ENCODE results near the gene USP3.

Gene USP3

GRCh38 chr15:63497642-63498467 is 6.5 kb upstream of the USP3 start:
- DNase-seq (ENCODE audit: low read depth in 2 of 2) = no peak

DNA sequence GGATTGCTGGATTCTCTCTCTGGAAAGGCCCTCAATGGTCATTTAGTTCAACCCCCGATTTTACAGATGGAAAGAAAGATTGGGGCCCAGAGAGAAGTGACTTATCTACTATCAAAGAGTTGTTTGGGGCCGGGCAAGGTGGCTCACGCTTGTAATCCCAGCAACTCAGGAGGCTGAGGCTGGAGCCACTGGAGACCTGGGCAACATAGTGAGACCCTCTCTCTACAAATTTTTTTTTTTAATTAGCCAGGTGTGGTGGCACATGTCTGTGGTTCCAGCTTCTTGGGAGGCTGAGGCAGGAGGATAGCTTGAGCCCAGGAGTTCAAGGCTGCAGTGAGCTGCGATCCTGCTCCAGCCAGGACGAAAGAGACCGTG is 5.2 kb upstream of the USP3 start:
- DNase-seq (ENCODE audit: low read depth in 2 of 2) = no peak

GRCh38 chr15:63499611-63500010 is 4.8 kb upstream of the USP3 start:
- DNase-seq (ENCODE audit: low read depth in 2 of 2) = no peak

GRCh38 chr15:63500265-63501250 is 3.8 kb upstream of the USP3 start:
- no peak for DNase-seq (ENCODE audit: low read depth in 2 of 2)

- DNase-seq (ENCODE audit: low read depth in 2 of 2) = no peak
These were observed 2.9 kb upstream of the USP3 start for GRCh38 chr15:63501256-63502089.

DNA sequence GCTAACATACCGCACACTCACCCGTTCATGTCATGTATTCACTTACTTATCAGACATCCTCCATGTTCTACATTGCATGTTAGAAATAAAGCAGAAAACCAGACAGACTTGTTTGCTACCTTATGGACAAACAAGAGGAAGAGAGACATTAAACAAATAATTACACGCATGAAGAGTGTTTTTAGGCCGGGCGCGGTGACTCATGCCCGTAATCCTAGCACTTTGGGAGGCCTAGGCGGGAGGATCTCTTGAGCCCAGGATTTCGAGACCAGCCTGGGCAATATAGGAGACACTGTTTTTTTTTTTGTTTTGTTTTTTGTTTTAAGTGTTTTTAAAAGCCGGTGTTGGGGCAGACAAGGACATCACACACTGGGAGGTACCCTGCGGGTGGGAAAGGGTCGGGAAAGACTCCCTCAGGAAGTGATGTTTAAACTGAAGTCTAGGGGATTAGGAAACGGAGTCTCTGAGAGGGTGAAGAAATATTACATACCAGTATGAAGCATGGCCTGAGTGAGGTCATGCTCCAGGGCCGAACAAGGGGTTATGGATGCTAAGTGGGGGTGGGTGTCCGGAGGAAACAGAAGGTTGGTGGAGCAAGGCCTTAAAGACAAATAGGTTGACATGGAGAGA is 2.1 kb upstream of the USP3 start:
- no peak for DNase-seq (ENCODE audit: low read depth in 2 of 2)

DNA sequence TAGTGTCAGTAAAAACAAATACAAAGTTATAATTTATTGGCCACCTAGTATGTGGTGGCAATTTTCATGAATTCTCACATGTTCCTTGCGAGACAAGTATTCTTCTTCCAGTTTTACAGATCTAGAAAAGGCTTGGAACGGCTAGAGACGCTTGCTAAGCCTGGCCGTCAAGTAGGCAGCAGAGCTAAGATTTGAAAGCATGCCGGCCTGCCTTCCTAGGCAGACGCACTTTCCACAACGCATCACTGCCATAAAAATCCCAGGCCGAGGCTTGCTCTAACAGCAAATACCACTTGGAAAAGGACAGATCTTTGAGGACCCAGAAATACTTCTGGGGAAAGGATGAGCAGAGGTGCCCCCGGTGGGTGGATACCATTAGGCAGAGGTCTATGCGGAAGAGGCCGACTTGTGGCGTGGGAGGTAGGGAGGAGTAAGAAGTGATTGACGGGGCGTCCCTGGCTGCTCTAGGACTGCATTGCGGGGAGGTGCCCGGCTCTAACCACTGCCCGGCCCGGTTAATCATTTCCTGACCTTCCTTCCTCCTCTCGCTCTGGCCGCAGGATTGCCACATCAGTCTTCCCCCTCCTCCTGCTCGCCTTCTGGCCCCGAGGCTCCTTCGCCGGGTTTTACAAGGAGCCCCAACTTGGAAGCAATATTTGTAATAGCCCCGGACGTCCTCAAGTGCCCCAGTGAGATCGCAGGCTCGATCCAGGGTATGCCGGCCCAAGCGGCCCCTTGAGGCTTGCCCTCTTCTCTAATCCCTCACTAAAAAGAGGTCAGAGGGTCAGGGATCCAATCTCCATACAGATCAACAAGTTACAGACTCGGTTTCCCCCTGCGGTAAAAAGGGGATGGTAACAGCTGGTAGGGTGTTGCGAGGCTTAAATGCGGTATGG is 1.3 kb upstream of the USP3 start:
- peak; percentile 41 to 58 for DNase-seq (ENCODE audit: low read depth in 2 of 2)

GRCh38 chr15:63503739-63504246 is 600 bp upstream of the USP3 start:
- peak; percentile 76 to 79 for DNase-seq (ENCODE audit: low read depth in 2 of 2)

- DNase-seq (ENCODE audit: low read depth in 2 of 2) = no peak
These were observed 817 bp downstream of the USP3 start for GRCh38 chr15:63504979-63505841.

GRCh38 chr15:63505842-63506222 is 1.4 kb downstream of the USP3 start:
- no peak for DNase-seq (ENCODE audit: low read depth in 2 of 2)

DNA sequence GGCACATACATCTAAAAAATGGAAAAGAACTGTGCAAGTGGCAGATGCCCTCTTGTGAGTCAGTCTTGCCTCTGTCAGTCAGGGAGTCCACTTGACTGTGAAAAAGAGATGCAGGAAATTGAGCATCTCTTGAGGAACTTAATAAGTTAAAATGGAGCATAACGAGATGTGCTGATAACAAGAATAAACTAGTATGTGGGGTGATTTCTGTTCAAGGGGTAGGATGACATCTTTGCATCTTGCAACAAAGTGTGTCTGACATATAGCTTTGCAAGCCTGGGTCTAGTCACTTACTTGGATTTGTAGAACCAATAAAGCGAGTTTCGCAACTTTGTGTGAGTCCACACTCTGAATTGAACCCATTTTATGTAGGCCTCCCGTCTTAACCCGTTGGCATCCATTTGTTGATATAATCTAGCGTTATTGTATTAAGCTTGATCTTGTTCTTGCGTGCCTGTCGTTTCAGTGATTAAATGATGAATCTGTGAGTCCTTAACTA is 2.2 kb downstream of the USP3 start:
- DNase-seq (ENCODE audit: low read depth in 2 of 2) = no peak

DNA sequence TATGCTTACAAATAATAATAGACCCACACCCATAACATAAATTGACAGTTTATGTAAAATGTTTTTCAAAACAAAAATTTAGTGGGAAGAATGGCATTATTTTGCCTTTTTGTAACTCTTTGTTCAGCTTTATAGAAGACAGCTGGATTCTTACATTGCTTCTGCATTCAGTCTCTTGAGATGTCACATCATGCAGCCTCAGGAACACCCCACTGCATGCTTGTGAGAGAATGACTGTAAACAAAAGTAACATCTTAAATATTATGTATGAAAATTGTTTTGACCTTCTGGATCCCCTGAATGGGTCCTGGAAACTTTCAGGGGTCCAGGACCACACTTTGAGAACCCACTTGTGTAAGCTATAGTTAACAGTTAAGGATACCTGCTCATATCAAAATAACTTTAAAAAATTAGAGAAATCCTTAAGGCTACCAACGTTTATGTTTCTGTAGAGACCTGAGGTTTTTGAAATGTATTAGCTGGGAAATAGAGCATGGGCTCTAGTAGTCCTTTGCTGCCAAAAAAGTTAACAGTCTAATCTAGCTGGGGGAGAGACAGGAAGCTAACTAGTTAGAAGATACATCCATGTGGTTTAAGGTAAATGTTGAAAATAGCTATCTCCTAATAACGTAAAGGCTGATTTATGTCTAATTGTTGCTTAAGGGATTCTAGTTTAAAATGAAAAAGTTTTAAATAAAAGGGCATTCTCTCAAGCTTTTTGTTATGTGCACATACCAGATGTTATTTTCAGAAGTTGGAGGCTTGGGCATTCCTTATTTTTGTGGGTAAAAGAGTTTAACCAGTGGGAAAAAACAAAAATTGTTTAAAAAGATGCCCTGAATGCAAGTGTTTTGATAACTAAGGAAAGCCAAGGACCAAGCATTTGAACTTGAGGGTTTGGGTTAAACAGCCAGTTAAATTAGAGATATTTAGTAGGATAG is 3.8 kb downstream of the USP3 start:
- DNase-seq (ENCODE audit: low read depth in 2 of 2) = no peak

DNA sequence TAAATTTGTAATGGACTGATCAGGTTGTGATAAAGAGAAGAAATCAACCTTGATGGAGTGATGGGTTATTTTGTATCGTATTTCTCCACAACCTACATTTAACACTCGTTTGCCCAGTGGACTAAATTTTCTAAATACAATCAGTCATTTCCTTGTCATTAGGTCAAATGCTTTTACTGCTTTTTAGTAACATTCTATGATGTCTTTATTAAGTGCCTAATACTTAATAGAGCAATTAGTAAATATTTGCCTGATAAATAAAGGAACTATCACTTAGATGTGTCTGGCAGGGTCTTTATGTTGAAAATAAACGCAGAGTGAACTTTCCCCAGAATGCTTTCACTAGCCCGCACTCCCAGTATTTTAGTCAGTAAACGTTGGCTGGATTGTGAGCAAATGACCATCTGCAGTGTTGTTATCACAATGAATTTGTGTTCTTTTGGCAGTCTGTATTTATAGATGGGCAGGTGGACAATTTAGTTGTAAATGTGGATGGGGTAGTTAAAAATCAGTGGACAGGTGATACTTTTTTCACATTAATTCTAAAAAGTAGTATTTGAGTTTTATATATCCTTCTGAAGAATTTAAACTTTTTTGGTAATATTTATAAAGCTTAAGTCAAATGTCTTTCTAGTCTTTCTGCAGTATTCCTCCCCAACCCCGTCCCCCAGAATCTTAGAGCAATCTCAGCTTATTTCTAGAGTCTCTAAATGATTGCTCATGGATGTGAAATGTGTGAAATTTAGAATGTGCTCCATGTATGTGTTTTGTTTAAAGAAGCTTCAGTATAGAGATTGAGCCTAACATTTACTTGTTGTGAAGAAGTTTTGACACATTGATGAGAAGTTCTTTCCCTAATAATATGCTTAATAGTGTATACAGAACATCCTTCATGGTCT is 4.9 kb downstream of the USP3 start:
- no peak for DNase-seq (ENCODE audit: low read depth in 2 of 2)

- no peak for DNase-seq (ENCODE audit: low read depth in 2 of 2)
These were observed 5.9 kb downstream of the USP3 start for GRCh38 chr15:63509955-63510940.

DNA sequence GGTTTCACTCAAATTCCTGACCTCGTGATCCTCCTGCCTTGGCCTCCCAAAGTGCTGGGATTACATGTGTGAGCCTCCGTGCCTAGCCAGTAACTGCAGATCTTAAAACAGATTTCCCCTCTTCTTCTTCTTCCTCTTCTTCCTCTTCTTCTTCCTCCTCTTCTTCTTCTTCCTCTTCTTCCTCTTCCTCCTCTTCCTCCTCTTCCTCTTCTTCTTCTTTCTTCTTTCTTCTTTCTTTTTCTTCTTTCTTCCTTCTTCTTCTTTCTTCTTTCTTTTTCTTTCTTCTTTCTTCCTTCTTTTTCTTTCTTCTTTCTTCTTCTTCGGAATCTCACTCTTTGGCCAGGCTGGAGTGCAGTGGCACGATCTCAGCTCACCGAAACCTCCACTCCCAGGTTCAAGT is 7.8 kb downstream of the USP3 start:
- no peak for DNase-seq (ENCODE audit: low read depth in 2 of 2)

GRCh38 chr15:63513271-63513670 is 8.9 kb downstream of the USP3 start:
- no peak for DNase-seq (ENCODE audit: low read depth in 2 of 2)

Measured in activated CD4-positive, alpha-beta T cell treated with anti-CD3 and anti-CD28 coated beads for 24 hours (primary cell).